ENCODE results near the gene GTF2H4. TPM values are rescaled to one million over a fixed set of nuclear protein-coding genes. Genes with fewer than 3 reads are reported as not detected.

The GTF2H4 gene
- total and polyA plus RNA-seq, 10 of the 15 experiments (the other 5 are each of a cell fraction or from before 2014, with no cell fraction given) = 1.1 to 43.8 (median 18.9) TPM

- SMC1A ChIA-PET (ENCODE audit: uncharacterized antibody, unreplicated experiment) = interaction anchor here (1.0 kb wide), 1 partner anchor 16 kb away, joined by 3 read pairs; the partner anchor contains the start of gene GTF2H4
- Histone ChIP-seq H3K36me3 (ENCODE audit: control insufficient read depth in 2 of 2, insufficient read depth in 2 of 2, low read length in 1 of 2) (peaks cover 0 to 6% of the 10 kb centered on the region in 2 experiments; a peak in 3 of 4 replicates), H3K27ac (ENCODE audit: control insufficient read depth, insufficient read depth) (no peak overlapping the region), H3K4me3 (no peak overlapping the region), H3K9me3 (replicated peaks; ENCODE audit: control insufficient read depth, insufficient read depth, low read length) (no peaks in the 10 kb centered on the region), H3K27me3 (replicated peaks in 1 of 2; ENCODE audit: control insufficient read depth in 2 of 2, insufficient read depth in 2 of 2, low read length in 1 of 2) (no peaks in the 10 kb centered on the region), H3K4me1 (ENCODE audit: control insufficient read depth, insufficient read depth, low read length) (peaks cover under 1% of the 10 kb centered on the region), H3K9ac (ENCODE audit: control insufficient read depth, insufficient read depth, low read length) (no peak overlapping the region), H3K4me2 (ENCODE audit: control insufficient read depth, insufficient read depth) (no peak overlapping the region), H2AFZ (ENCODE audit: control insufficient read depth, low read depth, low read length) (no peak overlapping the region), H4K20me1 (ENCODE audit: control insufficient read depth, insufficient read depth) (no peaks in the 10 kb centered on the region), H3K79me2 (ENCODE audit: control insufficient read depth, insufficient read depth, low read length) (peaks cover under 1% of the 10 kb centered on the region)
- 63% methylated on average over 4 of the region's 4 CpGs for WGBS (ENCODE audit: insufficient coverage, insufficient replicate concordance, low lambda C conversion rate, missing lambda C conversion rate)
- DNase-seq (ENCODE audit: low read depth, low spot score) = no peak
- intact Hi-C loops (cut with micrococcal nuclease; ENCODE audit: unreplicated experiment) = no loop called here
- TF ChIP-seq ZBTB4 (CRISPR knock-in tag; IDR thresholded peaks at IDR 0.05) (no peak), POLR2A (IDR thresholded peaks at IDR 0.05; ENCODE audit: low read depth, low read length) (no peak), GATAD2B (conservative IDR thresholded peaks at IDR 0.05; ENCODE audit: low read depth) (no peak), HDAC6 (IDR thresholded peaks at IDR 0.05; ENCODE audit: unreplicated experiment) (no peak), RUNX3 (IDR thresholded peaks at IDR 0.05; ENCODE audit: low read length) (no peak), ZNF24 (IDR thresholded peaks at IDR 0.05) (no peak), POLR2AphosphoS2 (IDR thresholded peaks at IDR 0.05; ENCODE audit: low read depth, low read length) (no peak), PML (IDR thresholded peaks at IDR 0.05; ENCODE audit: low read length) (no peak), RCOR1 (conservative IDR thresholded peaks at IDR 0.05; ENCODE audit: low read depth, low read length) (no peak), POLR2AphosphoS5 (IDR thresholded peaks at IDR 0.05; ENCODE audit: low read length) (no peak), USF2 (IDR thresholded peaks at IDR 0.05; ENCODE audit: borderline replicate concordance, low read depth, low read length) (no peak), IKZF1 (conservative IDR thresholded peaks at IDR 0.05) (no peak), IRF5 (IDR thresholded peaks at IDR 0.05; ENCODE audit: borderline replicate concordance) (no peak), ASH2L (IDR thresholded peaks at IDR 0.05; ENCODE audit: borderline replicate concordance, low read depth) (no peak), KLF5 (IDR thresholded peaks at IDR 0.05; ENCODE audit: partially characterized antibody) (no peak), IKZF2 (IDR thresholded peaks at IDR 0.05) (no peak), IRF4 (IDR thresholded peaks at IDR 0.05; ENCODE audit: low read depth, low read length) (no peak)
- RAD21 ChIA-PET (ENCODE audit: unreplicated experiment) = interaction anchor here (1.2 kb wide), 1 partner anchor 10 kb away, joined by 4 read pairs; no protein-coding TSS in a partner anchor
- no peak for FAIRE-seq
- in situ Hi-C loops (cut with MboI) = no loop called here
- POLR2A ChIA-PET = interaction anchor here (0.7 kb wide), 1 partner anchor 503 kb away, joined by 4 read pairs; no protein-coding TSS in a partner anchor
- CTCF ChIA-PET = no interaction called here
- no TSS peak for BruUV-seq (replicated peaks)
- no peak for ATAC-seq
Measured at GRCh38 chr6:30891450-30891723, 16.6 kb upstream of the GTF2H4 start.
